CD4-positive, alpha-beta T cell treated with Interferon alpha-2 for 1 hour (primary cell): ENCODE data around the gene DMBX1.

ENCODE experiments used
- DNase-seq, 2 donors: peaks; one replicate each; pipeline ENCODE4 v3.0.0-alpha.2; 2020 to 2022

Gene DMBX1

GRCh38 chr1:46484783-46485490, 4.7 kb upstream of the DMBX1 start:
- DNase-seq: no peak

DNA sequence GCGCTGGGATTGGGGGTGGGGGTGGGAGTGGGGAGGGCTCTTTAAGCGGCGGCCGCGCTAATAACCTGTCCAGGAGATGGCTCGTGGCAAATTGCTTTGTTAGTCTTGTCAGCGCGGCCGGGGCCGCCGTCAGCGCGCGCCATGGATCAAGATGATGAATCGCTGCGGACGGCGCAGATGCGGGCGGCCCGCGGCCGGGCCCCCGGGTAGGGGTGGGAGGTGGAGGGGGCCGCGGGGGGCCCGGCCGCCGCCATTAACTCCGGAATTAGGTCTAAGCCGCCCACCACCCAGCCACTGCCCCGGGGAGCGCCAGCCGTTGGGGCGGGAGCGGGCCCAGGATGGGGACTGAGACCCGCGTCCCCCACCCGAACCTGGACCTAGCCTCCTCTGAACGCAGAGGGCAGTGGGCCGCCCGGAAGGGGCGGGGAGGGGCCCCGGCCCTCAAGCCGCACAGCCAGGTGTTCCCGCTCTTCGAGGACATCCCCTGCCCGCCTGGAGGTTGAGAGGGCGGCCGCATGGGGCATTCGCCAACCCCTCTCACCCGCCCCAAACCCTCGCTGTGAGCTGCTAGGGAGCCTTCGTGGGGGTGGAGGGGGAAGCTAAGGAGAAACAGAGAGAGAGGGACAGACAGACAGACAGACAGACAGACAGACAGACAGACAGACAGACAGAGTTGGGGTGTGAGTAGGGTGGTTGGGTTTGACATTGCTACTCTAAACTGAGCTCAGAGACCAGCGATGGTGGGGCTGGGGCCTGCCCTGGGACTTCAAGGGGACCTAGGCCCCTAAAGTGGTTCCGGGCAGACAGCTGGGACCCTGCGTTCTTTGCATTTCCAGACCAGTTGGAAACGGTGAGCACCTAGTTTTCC, 3.8 kb upstream of the DMBX1 start:
- DNase-seq: no peak

DNA sequence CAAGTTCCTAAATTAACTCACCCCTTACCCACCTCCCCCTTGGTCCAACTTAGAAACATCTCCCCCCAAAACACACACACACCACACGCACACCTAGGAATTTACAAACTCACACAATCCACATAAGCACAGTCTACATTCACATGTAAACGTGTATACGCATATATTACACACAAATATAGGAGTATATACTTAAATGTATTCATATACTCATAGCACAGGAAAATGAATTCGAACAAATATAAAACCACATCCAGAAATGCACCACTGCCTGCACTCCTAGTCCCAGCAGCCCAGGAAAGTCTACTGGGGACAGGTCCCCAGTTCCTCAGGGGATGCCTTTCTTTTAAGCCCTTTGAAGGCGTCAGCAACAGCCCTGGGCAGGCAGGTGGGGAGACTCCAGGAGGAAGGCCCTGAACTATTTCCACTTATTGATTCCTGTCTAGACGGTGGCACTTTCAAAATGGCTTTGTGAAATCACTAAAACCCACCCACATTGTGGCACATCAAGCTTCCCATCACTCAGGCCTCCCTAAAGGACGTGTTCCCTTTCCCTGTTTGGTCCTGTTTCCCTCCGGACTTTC, 3.1 kb upstream of the DMBX1 start:
- no peak for DNase-seq

DNA sequence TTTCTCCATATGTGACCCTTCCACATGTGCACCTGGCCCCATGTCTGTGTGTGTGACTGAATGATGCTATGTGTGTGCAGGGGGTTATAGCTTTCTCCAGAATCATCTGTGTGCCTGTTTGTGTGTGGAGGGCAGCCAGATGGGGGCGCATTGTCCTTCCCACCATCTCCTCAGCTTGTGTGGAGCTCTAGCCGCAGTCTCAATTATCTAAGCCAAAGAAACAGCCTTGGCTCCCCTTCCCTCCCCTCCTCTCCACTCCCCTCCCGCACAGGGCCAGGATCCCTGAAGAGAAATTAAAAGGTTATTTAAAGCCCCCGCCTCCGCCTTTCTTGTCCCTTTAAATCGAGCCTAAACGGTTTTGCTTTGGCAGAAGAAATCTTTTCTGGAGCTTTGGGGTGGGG, 1.8 kb upstream of the DMBX1 start:
- no peak for DNase-seq

- no peak for DNase-seq
These were observed 1.1 kb upstream of the DMBX1 start for GRCh38 chr1:46488343-46489168.

- DNase-seq: no peak
These were observed 433 bp upstream of the DMBX1 start for GRCh38 chr1:46489169-46489637.

DNA sequence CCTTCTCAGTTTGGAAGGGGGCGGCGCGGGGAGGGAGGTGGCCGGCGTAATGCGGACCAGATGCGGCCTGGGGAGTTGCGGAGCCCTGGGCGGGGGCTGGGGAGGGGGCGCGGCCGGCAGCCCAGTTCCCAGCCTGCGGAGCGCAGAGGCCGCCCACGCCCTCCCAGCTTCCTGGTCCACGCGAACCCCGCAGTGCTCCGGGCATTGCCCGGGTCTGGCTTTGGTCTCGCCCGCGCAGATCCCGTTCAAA, 695 bp downstream of the DMBX1 start:
- no peak for DNase-seq

GRCh38 chr1:46490656-46491442, 1.2 kb downstream of the DMBX1 start:
- no peak for DNase-seq

- no peak for DNase-seq
These were observed 2.0 kb downstream of the DMBX1 start for GRCh38 chr1:46491443-46492268.

GRCh38 chr1:46492269-46492853, 2.7 kb downstream of the DMBX1 start:
- DNase-seq: no peak

GRCh38 chr1:46492871-46493270, 3.2 kb downstream of the DMBX1 start:
- no peak for DNase-seq

GRCh38 chr1:46493316-46494032, 3.8 kb downstream of the DMBX1 start:
- DNase-seq: no peak

DNA sequence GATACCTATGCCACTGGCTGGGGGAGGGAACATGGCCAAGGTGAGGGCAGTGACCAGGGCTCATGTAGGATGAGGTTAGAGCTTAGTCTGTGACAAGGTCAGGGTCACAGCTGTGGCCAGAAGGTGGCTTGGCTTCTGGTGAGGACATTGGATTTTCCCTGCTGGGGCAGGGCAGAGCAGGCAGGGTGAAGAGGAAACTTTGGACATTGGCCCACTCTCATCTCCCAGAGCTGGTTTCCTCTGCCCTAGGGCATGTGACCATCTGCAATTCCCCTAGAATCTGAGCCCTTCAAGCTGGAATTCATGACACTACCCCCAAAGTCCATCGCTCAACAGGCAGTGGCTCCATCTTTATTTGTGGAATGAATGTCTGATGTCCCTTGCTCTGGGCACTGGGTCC, 5.3 kb downstream of the DMBX1 start:
- DNase-seq: no peak

DNA sequence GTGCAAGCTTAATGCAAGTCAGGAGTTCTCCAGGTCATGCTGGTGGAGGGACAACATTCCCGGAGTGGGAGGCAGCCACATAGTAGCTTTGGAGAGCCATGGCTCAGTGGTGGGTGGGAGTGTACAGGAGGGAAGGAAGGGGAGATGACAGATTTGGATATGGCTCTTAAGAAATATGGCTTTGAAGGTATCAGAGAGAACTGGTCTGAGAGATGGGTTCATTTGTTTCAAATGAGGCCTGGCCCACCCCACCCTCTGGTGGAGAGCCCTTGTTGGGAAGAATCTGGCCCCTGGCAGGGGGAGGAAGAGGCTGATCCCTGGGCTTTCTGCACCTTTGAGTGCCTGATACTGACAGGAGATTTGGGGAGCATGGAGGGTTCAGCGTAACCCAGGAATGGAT, 6.1 kb downstream of the DMBX1 start:
- no peak for DNase-seq

- no peak for DNase-seq
These were observed 6.9 kb downstream of the DMBX1 start for GRCh38 chr1:46496505-46496904.

GRCh38 chr1:46497020-46497419, 7.4 kb downstream of the DMBX1 start:
- no peak for DNase-seq

DNA sequence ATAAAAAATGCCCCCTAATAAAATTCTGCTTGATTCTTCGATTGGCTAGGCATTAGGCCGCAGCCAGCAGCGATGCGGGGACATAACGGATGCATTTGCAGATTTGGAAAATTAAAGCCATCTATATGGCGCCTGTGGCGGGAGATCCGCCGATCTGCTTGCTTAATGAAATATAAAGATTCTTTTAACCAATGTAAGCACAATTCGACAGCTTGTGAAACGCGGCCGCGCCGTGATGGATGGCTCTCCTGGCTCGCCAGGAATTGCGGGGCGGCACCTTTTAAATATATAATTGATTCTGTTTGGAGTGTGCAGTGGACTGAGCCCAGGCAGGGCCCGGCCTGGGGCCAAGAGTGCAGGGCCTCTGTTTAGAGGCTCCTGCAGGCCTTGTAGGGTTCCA, 8.0 kb downstream of the DMBX1 start:
- DNase-seq: no peak

DNA sequence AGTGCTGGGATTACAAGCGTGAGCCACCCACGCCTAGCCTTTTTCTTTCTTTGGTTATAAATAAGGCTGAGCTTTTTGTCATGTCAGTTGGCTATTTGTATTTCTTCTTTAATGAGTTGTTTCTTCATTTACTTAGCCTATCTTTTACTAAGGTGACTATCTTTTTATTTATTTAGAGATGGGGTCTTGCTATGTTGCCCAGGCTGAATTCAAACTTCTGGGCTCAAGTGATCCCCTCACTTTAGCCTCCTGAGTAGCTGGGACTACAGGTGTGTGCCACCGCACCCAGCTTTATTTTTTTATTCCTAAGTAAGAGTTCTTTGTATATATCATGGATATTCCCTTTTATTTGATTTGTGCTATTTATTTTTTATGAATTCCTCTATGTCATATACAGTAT, 11.9 kb downstream of the DMBX1 start:
- no peak for DNase-seq

DNA sequence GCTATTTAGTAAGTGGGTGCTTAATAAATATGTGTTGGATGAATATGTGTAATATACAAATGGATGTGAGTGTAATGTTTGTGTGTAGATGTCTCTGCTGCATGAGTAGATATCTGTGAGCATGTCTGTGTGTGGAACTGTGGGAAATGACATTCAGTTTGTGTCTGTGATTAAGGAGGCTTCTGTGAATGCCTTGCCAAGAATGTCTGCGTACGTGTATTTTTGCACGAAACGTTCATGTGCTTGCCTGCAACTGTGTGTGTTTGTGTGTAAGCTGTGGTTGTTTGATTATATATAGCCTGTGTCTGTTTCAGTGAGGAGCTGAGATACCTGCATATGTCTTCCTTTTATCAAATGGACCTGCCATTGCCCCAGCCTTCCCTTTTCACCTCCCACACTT, 13.8 kb downstream of the DMBX1 start:
- DNase-seq: no peak

- no peak for DNase-seq
These were observed 17.0 kb downstream of the DMBX1 start for GRCh38 chr1:46506470-46507219.
